HUDEP-2 (cell line): Measurements from ENCODE around the gene LETM1.
A peak's percentile ranks its signal among the peaks of the same experiment; 100 is the strongest.

Experiments
- DNase-seq, 76 experiments: peaks; one replicate each; lab custom pipeline; 2025; ENCODE audit not compliant: unreplicated experiment in 76 of 76; lab: John Stamatoyannopoulos, UW

Gene LETM1

DNA sequence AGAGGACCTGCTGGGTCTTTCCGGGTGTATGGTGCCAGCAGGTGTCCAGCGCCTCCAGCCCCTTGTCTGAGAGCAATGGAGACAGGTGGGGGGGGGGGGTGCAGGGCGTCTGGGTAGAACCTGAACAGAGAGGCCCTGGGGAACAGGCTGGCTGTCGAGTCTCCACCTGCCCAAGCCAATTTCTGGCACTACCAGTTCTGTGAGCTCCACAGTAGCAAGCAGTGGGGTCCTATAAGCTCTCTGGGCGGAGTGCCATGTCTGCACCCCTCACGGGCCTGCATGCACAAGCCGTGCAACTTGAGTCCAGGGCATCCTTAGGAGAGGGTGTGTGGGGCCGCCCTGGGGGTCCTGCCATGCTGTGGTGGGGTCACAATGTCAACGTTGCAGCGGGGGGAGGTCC is 72.9 kb downstream of the LETM1 start:
- no peak for DNase-seq

GRCh38 chr4:1780435-1780834 is 75.5 kb downstream of the LETM1 start:
- DNase-seq, result no peak

GRCh38 chr4:1779588-1780382 is 76.2 kb downstream of the LETM1 start:
- DNase-seq, result no peak

DNA sequence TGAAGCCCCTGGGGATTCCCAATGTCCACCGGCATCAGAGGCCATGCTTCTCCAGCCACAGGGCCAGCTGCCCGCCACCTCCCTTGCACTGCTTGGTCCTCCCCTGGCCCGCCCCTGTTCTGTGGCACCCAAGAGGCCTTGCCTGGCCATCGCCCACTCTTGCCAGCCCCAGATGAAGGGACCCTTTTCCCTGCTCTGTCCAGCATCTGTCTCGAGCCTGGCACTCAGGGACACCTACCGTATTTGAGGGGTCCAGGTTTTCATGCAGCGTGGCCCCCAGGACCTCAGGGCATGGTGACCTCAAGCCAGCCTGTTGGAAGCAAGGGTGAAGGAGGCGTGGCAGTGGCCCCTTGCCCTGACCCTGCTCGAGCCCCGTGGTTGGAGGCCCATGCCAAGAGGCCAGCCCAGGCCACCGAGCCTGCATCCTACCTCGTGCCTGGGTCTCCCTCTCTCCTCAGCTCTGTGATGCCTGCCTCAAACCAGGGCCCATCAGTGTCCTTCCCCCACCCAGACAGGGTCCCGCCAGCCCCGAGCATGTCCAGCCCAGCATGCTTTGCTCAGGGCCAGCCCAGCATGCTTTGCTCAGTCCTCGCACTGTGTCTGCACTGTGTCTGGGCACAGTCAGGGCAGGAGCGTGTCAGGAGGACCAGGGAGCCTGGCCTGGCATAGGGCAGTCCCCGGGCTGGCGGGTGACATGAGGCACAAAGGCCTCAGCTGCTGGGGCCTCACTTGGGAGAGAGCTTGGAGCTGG is 77.1 kb downstream of the LETM1 start:
- DNase-seq, result no peak

DNA sequence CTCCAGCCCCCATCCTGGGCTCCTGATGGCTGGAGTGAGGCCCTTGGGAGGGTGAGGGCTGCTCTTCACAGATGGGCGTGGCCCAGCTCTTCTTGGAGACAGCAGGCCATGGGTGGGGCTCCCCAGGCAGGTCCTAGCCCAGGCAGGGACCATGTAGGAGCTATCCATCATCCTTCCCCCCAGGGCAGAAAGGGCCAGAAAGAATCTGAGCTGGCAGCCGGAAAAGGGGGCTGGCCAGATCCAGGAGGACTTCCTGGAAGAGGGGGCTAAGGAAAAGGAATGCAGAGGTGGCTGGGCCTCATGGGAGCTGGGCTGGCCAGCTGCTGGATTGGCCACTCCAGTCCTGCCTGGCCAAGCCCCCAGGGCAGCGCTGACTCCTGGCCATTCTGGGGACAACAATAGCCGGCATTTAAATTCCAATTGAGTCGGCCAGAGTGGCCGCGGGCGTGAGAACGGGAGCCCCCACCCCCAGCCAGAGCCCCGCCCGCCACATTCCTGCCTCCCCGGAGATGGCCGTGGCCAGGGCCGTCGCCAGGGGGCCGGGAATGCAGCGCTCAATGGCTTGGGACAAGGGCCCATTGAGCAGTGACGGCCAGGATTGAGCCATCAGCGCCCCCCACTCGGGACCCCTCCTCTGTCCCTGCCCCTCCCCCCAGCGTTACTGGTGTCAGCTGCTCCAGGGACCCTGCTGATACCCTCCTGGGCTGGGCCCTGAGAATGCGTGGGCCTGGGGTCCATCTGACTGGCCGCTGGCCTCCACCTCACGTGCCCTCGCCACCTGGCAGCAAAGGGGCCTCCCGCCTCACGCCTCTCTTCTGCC is 77.9 kb downstream of the LETM1 start:
- DNase-seq, result peak in 35 of 76 experiments; percentile 4 to 51 (median 26)

DNA sequence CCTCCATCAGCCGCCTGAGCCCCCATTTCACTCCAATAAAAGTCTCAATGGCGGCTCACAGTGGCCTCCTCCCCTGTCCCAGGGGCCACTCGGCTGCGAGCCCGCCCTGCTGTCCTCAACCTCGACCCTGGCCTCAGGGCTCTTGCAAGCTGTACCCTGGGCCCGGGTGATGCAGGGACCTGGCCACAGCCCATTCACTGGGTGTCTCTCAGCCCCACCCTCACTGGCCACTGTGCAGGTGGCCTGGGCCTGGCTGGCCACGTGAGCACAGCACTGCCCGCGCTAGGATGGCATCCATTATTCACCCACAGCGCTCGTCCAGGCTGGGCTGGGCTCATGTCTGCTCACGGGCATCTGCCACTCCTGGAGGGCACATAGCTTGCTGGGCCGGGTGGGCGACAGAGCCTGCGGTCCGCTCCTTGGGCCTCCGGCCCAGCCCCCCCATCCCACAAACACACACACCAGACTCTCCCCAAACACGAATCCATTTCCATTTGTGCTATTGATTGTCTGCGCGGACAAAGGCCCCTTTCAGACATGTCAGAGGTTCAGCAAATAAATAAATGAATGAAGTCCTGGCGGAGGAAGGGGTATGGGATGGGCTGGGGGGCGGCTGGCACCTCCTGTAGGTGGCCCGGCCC is 79.3 kb downstream of the LETM1 start:
- no peak for DNase-seq

DNA sequence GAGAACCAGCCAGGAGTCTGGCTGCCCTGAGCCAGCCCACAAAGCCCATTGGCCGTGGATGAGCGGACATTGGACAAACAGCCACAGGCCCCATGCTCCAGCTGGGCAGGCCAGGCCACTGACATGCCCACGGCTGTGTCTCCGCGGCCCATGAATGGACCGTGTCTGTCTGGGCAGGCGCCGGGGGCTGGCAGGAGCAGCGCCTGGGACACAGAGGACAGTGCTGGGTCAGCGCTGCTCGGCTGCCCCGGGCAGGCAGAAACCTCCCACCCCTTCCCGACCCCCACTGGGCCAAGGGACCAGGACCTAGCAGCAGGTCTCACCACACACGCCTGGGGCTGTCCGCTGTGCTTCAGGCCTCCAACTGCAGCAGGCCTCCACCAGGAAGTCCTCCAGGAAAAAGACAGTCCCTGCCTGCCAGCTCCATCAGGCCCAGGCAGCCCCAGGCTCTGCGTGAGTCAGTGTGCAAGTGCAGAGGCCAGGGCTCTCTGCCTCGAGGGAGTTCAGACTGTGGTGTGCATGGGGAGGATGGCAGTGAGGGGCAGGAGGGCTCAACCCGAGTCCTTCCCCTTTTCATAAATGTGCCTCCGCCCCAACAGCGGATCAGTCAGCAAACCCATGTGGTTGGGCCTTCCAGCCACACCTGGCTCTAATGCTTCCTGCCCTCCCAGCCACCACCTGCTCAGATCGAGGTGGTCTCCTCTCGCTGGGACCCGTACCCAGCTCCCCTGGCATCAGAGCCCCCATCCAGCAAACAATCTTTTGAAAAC is 80.0 kb downstream of the LETM1 start:
- DNase-seq, result peak in 3 of 76 experiments; percentile 12 to 43 (median 23)

GRCh38 chr4:1773754-1774153 is 82.2 kb downstream of the LETM1 start:
- DNase-seq, result no peak

DNA sequence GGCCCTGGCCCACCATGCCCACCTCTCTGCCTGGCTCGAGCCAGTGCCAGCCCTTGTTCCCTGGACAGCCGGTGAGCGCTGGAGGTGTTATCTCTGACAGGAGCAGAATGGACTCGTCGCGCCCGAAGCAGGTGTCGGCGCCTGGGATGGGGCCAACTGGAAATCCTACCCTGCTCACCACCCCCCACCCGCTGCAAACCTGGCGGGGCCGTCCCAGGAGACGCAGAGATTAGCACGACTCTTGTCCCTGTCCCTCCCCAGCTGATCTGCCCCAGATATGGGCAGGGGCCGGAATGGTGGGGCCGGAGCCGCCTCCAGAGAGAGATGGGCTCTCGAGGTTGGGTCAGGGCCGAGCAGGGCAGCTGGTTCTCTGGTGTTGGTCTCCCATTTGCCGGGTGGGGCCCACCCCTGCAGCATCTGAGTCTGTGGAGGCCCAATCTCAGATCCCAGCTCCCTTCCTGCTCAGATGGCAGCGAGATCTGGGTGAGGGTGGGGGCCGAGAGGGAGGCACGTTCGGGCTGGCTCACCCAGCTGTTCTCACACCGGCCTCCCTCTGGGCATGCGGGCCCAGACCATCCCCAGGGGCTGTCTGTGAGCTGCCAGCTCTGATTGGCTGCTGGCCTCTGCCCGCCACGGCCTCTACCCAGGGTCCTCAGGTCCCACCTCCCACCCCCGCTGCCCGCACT is 83.0 kb downstream of the LETM1 start:
- DNase-seq, result no peak

DNA sequence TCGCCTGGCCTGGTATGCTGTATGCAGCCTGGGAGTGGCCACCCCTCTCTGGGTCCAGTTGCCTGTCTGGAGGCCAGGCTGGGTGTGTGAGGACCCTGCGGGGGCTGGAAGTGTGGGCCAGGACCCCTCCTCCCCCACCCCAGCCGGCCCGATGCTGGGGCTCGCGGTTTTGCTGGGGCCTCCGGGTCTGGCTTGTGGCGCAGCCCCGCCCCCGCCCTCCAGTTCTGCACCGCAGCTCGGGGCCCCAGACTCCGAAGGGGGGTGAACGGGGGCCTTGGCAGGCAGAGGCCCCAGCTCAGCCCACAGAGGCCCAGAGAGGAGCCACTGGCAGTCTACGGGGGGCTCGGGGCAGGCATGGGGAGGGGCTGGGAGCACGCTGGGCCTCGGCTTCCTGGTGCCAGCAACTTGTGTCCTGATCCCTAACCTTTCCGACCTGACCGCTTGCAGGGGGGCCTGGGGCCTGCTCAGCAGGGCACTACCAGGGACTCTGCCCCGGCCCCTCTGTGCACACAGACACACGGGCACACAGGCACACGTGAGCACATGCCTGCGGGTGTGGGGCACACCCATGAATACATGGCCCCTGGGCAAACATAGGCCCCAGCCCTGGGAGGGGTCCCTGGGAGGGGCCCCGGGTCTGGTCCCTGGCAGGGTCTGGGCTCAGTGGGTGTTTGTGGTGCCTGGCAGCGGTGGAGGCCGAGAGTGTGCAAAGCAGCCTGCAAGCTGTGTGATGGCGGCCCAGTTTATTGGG is 84.2 kb downstream of the LETM1 start:
- DNase-seq, result peak in 2 of 76 experiments; percentile 14 to 29

DNA sequence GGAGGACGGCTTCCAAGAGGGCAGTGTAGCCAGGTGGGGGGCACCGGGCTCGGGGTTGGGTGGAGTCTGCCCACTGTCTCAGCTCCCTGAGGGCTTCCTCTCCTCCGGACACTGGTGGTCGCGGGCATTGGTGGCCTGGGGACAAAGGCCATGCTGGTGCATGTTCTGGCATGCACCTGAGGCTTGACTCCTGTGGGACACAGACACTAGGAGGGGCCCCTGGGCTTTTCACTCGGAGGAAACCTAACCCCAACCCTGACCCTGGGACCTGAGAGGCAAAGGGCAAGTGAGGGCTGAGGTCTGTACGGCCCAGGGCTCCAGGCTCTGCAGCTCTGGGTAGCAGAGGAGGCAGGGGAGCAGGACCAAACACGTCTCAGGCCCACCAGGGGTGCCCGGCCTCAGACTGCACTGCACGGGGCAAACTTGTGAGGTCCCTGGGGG is 85.1 kb downstream of the LETM1 start:
- no peak for DNase-seq

DNA sequence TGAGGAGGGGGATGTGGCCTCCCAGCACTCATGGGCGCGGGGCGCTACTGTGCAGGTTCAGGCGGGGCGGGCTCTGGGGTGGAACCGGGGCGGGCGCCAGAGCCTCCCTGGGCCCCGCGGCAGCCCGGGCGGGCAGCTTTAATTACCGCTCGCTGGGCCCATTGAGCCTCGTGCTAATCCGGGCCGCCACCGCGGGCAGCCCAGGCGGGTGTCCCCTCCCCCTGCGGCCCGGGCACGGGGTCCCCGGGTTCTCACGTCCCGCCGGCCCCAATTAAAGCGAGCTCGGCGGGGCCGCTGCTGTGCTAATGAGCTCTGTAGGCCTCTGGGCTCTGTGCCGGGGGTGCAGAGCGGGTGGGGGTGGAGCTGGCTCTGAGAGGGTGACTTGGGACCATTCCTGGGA is 85.7 kb downstream of the LETM1 start:
- DNase-seq, result no peak

DNA sequence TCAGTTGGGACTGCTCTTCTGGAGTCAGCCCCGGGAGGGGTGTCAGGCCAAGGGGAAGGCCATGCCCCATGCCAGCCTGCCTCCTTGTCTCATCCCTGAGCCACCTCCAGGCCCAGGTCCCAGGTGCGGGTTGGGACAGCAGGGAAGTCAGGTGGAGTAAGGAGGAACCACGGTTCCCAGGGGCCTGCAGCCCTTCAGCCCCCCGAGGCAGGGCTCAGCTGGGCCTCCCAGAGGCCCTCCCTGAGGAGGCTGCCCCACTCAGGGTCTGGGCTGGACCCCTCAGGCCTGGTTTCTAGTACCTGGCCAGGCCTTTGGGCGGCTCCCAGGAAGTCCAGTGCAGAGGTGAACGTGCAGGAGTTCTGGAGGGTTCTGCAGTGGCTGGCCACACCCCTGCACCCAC is 86.3 kb downstream of the LETM1 start:
- DNase-seq, result no peak

- DNase-seq, result no peak
Measured at GRCh38 chr4:1768367-1769034, 87.5 kb downstream of the LETM1 start.

DNA sequence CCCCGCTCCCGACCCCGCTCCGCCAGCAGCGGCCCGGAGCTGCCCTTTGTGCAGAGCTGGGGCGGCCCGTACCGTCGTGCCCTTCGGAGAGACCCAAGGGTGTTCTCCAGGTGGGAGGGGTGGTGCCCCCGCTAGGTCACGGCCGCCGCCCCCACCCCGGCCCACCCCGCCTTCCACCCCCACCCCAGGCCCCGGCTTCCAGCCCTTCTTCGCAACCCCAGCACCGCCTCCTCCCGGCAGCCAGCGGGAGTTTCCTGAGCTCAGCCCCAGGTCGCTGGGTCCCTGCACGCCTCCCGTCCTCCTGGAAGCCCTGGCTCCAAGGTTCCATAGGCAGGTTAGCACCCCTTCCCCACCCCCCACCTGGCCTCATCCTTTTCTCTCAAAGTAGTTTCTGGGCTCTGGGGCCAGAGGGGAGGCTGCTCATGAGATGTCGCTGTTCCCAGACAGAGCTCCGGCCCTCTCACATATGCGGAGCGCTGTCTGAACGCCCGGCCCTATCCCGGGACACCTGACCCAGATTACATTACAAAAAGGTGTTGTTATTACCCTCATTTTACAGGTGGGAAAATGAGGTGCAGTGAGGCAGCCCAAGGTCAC is 88.1 kb downstream of the LETM1 start:
- peak in 8 of 76 experiments; percentile 6 to 34 (median 16) for DNase-seq

DNA sequence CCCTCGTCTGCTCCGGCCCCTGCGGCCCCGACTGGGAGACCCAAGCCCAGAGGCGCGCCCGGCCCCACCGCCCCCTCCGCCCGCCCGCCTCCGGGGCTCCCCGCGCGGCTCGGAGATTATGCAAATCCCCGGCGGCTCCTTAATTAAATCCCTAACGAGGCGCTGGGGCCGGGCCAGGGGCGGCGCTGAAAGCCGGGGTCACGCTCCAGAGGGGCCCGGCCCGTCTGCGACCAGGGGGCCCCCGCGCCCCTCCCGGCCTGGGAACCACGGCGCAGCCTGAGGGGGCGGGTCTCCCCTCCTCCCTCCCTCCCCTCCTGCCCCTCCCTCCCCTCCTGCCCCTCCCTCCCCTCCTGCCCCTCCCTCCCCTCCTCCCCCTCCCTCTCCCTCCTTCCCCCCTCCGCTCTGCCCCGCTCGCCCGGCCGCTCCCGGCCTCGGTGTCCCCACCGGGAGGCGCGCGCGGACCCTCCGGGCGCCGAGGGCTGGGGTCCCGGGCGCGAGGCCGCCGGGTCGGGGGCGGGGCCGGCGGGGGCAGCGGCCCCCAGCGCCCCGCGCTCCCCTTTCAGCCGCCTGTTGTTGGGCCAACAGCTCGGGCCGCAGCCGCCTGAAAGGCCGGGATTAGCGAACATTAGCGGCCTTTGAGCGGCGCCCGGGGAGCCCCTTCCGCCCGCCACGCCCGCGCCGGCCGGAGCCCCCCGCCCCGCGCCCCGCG is 88.7 kb downstream of the LETM1 start:
- DNase-seq, result no peak
